Stomach smooth muscle (tissue), 2 donors: ENCODE results near the gene KRT38.

Experiments used
- H3K27ac ChIP-seq: one replicate; pipeline ENCODE4 v1.7.0; 2013; ENCODE audit warnings: mild to moderate bottlenecking, low read length, inconsistent platforms
- H3K27me3 ChIP-seq, 2 donors: one replicate each; pipeline ENCODE4 v1.7.0; 2013; ENCODE audit warnings: low read length in 2 of 2; ENCODE audit not compliant: insufficient read depth in 2 of 2, control insufficient read depth in 1 of 2
- H3K36me3 ChIP-seq, 2 donors: one replicate each; pipeline ENCODE4 v1.7.0; 2013; ENCODE audit warnings: low read length in 2 of 2; ENCODE audit not compliant: control insufficient read depth in 2 of 2, insufficient read depth in 2 of 2
- H3K4me1 ChIP-seq: one replicate; pipeline ENCODE4 v1.7.0; 2013; ENCODE audit warnings: low read length; ENCODE audit not compliant: control insufficient read depth, insufficient read depth
- H3K4me3 ChIP-seq, 2 donors: one replicate each; pipeline ENCODE4 v1.7.0; 2013; ENCODE audit warnings: low read length in 2 of 2
- H3K9ac ChIP-seq, 2 donors: one replicate each; pipeline ENCODE4 v1.7.0; 2013; ENCODE audit warnings: low read length in 2 of 2, mild to moderate bottlenecking in 1 of 2
- H3K9me3 ChIP-seq, 2 donors: one replicate each; pipeline ENCODE4 v1.7.0; 2013; ENCODE audit warnings: low read length in 2 of 2; ENCODE audit not compliant: control insufficient read depth in 2 of 2
- donor health status: healthy.
- donor health status: Pancreatic carcinoma.

Gene KRT38

DNA sequence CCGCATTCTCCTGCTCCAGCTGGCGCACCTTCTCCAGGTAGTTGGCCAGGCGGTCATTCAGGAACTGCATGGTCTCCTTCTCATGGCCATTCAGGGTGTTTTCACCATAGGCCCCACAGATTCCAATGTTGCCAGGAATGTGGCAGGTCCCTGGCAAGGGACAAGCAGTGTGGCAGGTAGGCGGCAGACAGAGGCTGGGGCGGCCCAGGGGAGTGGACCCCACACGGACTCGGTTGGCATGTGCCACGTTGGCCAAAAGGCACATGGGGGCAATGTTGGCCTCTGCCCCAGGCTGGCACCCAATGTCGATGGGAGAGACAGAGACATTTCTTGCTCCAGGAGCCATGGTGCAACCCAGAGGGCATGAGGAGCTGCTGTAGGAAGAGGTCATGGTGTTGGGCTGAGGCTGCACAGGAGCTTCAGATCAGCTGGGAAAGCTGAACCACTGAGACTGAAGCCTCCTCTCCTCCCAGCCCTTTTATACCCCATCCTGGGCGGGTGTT is at the start of gene KRT38:
Gene KRT38 (minus strand): TSS at position 453 of the 503 bp plus-strand sequence. CDS start 62 bp downstream, at position 391.
- H3K4me1 ChIP-seq = no peaks in the 10 kb centered on the region
- no peak within 1 kb of the TSS for H3K27ac ChIP-seq
- H3K9me3 ChIP-seq = no peaks in the 10 kb centered on the region
- H3K36me3 ChIP-seq = no peaks in the 10 kb centered on the region
- H3K27me3 ChIP-seq = peaks cover 0 to 5% of the 10 kb centered on the region in 2 donors
- H3K4me3 ChIP-seq = no peak within 1 kb of the TSS
- H3K9ac ChIP-seq = no peak within 1 kb of the TSS

DNA sequence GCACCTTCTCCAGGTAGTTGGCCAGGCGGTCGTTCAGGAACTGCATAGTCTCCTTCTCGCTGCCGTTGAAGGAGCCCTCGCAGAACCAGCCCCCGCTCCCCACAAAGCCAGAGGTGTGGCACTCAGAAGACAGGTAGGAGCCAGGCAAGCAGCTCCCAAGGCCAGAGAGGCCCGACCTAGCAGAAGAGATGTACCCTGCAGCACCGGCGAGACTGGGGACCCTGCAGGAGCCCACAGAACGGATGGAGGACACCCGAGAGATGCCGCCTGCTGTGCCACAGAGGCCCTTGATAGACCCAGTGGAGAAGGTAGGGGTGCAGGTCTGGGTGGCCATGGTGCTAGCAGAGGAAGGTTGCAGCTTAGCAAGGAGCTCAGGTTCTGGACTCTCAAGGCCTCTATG is 48.7 kb upstream of the KRT38 start, which contains the start of gene KRT36:
Gene KRT36 (minus strand): TSS at position 380 of the 400 bp plus-strand sequence. CDS start 46 bp downstream, at position 334.
- H3K9me3 ChIP-seq = no peaks in the 10 kb centered on the region
- no peak within 1 kb of the TSS for H3K9ac ChIP-seq
- no peaks in the 10 kb centered on the region for H3K4me1 ChIP-seq
- H3K27ac ChIP-seq = no peak within 1 kb of the TSS
- H3K27me3 ChIP-seq = peaks cover 0 to 2% of the 10 kb centered on the region in 2 donors
- no peak within 1 kb of the TSS for H3K4me3 ChIP-seq
- no peaks in the 10 kb centered on the region for H3K36me3 ChIP-seq

DNA sequence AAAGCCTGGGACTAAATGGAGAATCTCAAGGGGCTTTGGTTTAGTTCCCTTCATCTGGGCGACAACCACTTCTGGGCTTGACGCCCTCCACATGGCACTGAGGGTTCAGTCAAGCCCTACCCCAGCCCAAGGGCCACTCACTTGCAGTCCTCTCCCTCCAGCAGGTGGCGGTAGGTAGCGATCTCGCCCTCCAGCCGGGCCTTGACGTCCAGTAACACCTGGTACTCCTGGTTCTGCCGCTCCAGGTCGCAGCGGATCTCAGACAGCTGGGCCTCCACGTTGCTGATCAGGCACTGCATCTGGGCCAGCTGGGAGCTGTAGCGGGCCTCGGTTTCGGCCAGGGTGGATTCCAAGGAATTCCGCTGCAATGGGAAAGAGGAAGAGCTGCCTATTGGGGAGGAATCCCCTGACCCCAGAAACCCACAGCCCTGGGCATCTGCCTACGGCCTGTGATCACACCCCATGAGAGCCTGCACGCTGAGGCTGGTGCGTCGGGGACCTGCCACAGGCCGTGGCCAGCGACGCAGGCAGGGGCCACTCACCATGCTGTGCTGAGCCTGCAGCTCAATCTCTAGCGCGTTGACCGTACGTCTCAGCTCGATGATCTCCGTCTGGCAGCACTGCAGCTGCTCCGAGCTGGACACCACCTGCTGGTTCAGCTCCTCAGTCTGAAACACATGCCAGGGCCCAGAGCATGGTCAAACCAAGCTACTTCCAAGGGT is 46.2 kb upstream of the KRT38 start:
- Histone ChIP-seq H3K9me3 (no peaks in the 10 kb centered on the region), H3K36me3 (no peaks in the 10 kb centered on the region), H3K27ac (no peak overlapping the region), H3K9ac (no peak overlapping the region), H3K4me3 (no peak overlapping the region), H3K4me1 (no peaks in the 10 kb centered on the region), H3K27me3 (peaks cover 0 to 2% of the 10 kb centered on the region in 2 donors)

DNA sequence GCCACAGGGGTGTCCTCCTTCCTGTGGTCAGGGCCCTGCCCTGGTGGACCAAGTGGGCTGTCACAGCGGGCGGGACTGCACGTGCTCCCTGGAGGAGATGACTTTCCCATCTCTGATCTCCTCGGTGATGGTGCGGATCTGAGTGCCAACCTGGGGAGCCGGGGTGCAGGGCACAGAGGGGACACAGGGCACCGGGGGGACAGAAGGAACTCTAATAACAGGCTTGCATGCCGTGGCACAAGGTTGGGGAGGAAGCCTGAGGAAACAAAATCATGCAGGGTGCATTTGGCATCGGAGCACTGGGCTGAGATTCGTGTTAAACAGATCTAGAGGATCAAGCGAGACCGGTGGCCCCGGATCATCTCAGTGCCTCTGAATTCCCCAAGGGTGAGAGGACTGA is 45.5 kb upstream of the KRT38 start:
- H3K27me3 ChIP-seq = peaks cover 0 to 2% of the 10 kb centered on the region in 2 donors
- no peak overlapping the region for H3K4me3 ChIP-seq
- no peak overlapping the region for H3K27ac ChIP-seq
- no peaks in the 10 kb centered on the region for H3K4me1 ChIP-seq
- no peaks in the 10 kb centered on the region for H3K9me3 ChIP-seq
- no peaks in the 10 kb centered on the region for H3K36me3 ChIP-seq
- no peak overlapping the region for H3K9ac ChIP-seq

DNA sequence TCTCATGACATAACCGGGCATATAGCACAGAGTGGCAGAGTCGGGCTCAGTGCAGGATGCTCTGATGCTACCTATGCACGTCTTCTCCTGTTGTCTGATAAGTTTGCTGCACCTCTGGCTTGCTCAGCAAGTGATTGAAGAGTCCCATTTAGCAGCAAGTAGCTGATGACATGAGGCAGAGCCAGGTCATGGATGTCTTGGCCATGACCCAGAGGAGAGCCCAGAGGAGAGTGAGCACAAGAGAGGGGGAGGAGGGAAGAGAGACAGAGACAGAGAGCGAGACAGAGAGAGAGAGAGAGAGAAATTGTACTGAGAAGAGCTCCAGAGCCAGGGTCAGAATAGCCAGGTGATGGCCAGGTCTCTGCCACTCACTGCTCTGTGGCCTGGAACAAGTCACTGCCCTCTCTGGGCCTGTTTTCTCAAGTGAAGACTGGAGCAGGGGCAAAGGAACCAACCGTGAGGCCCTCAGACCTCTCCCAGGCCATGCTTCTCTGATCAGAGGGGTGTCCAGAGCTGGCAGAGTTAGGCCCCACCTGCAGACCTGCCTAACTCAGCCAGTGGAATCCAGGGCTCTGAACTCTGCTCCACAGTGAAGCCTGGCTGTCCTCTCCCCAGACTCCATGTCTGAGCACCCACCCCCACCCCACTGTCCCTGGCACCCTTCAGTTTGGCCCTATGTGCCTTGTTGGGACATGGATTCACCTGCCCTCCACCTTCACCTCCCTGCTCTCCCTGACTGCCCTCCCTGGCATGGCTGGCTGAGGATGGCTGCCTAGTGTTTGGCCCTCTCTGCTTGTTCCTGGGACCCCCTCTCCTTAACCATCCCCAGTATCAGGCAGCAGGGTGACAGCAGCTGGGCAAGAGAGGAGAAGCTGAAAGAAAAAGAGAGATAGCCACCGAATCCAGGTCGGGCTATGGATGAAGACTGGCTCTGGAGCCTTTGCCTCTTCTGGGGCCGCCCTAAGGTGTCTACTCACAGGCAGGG is 44.4 kb upstream of the KRT38 start:
- no peaks in the 10 kb centered on the region for H3K9me3 ChIP-seq
- H3K36me3 ChIP-seq = no peaks in the 10 kb centered on the region
- no peaks in the 10 kb centered on the region for H3K4me1 ChIP-seq
- no peak overlapping the region for H3K27ac ChIP-seq
- peaks cover 0 to 2% of the 10 kb centered on the region in 2 donors for H3K27me3 ChIP-seq
- H3K9ac ChIP-seq = no peak overlapping the region
- no peak overlapping the region for H3K4me3 ChIP-seq

DNA sequence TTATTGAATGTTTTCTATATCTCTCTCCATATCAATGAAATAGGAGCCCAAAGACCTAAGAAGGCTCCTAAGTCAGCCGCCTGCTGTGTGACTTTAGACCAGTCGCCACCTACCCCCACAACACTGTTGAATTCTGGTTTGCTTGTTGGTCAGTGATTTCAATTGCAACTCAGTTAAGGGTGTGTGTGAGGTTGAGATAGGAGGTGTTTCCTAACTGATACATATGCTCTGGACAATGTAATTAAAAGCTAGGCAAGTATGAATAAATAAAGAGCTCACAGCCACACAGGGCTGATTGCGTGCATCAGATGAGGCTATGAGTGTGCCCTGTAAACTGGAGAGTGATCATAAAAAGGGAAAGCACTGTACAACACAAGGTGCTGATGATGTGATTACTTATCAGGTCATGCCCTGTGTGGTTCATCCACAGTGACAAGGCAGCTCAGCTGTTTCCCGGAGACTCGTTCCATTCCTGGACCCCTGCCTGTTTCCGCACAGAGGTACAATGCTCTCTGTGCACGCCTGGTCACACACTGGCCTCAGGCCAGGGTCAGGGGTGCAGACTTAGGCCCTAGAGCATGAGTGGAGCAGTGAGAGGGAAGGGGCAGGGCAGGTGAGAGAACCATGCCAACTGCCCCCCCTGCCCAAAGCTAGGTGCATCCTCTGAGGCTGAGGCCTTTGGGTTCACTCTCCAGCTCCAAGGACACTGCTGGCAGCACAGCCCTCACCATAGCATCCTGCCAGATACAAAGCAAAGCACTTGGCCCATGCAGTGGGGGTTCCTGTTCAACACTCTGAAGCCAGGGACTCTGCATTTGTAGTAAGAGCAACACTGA is 43.4 kb upstream of the KRT38 start:
- Histone ChIP-seq H3K36me3 (no peaks in the 10 kb centered on the region), H3K4me3 (no peak overlapping the region), H3K4me1 (no peaks in the 10 kb centered on the region), H3K9ac (no peak overlapping the region), H3K9me3 (no peaks in the 10 kb centered on the region), H3K27ac (no peak overlapping the region), H3K27me3 (peaks cover 0 to 2% of the 10 kb centered on the region in 2 donors)

DNA sequence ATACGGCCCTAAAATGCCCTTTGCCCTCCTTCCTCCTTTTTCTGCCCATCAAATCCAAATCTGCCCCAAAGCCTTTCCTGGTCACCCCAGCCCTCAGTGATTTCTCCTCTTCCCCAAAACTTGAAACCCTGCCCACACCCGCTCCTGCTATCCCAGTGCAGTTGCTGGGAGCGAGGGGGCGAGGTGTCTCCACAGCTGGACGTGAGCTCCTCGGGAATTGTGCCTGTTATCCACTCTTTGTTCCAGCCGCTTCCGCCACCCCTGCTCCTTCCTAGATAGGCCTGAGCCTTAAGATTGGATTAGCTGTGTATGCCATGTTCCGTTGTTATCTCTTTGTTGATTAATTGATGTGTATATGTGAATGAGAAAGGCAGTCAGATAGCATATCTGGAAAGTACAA is 42.7 kb upstream of the KRT38 start:
- H3K4me3 ChIP-seq = no peak overlapping the region
- no peaks in the 10 kb centered on the region for H3K36me3 ChIP-seq
- no peaks in the 10 kb centered on the region for H3K4me1 ChIP-seq
- H3K27me3 ChIP-seq = peaks cover 0 to 2% of the 10 kb centered on the region in 2 donors
- H3K9ac ChIP-seq = no peak overlapping the region
- no peak overlapping the region for H3K27ac ChIP-seq
- H3K9me3 ChIP-seq = no peaks in the 10 kb centered on the region

DNA sequence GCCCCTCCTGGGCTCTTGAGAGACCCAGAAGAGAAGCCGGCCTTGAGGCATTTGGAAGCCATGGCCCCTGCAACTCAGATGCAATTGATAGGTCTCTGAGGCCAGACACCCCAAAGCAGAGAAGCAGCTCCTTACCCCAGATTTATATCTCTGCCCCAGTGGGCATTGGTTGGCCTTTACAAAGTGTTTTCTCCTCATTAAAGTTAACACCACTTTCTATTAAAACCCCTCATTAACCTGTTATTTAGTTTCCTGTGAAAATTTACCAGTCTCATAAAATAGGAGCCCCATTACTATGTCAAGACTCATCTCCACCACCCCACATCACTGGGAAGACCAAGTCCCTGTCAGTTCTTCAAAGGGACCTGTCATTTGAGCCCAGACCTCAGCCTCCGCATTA is 40.3 kb upstream of the KRT38 start, which contains the start of gene KRT35:
Gene KRT35 (minus strand): TSS at position 116 of the 400 bp plus-strand sequence. CDS start 54 bp downstream, at position 62.
- H3K9ac ChIP-seq = no peak within 1 kb of the TSS
- no peaks in the 10 kb centered on the region for H3K4me1 ChIP-seq
- H3K27me3 ChIP-seq = no peaks in the 10 kb centered on the region
- no peak within 1 kb of the TSS for H3K27ac ChIP-seq
- no peak within 1 kb of the TSS for H3K4me3 ChIP-seq
- H3K36me3 ChIP-seq = no peaks in the 10 kb centered on the region
- H3K9me3 ChIP-seq = no peaks in the 10 kb centered on the region

DNA sequence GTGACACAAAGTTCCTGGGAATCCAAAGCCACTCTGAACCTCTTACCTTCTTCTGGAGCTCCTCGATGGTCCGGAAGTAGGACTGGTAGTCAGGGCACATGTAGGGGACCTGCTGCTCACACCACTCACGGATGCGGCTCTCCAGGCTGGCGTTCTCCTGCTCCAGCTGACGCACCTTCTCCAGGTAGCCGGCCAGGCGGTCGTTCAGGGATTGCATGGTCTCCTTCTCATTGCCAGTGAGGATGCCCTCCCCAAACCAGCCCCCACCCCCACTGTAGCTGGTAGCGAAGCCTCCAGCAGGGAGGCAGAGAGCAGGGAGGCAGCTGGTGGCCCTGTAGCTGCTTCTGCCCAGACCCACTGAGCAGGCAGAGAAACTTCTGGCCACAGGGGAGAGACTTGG is 39.8 kb upstream of the KRT38 start:
- H3K9me3 ChIP-seq = no peaks in the 10 kb centered on the region
- no peak overlapping the region for H3K27ac ChIP-seq
- no peak overlapping the region for H3K4me3 ChIP-seq
- no peak overlapping the region for H3K9ac ChIP-seq
- H3K4me1 ChIP-seq = no peaks in the 10 kb centered on the region
- H3K36me3 ChIP-seq = no peaks in the 10 kb centered on the region
- H3K27me3 ChIP-seq = no peaks in the 10 kb centered on the region

DNA sequence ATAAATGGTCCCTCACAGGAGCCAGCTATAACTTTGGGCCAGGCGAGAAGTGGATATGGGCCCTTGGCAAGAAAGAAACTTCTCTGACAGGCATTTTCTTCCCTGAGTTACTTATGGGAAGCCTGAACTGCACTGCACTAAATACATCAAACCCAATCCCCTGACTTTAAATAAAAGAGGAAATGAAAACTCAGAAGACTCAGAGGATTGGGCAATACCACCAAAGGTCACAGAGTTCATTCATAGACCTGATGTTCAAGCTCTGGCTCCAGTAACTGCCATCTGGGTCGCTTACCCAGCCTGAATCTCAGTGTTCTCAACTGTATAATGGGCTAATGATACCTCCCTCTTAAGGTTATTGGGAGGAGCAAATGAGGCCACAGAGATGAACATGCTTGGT is 39.4 kb upstream of the KRT38 start:
- no peaks in the 10 kb centered on the region for H3K27me3 ChIP-seq
- no peak overlapping the region for H3K4me3 ChIP-seq
- no peaks in the 10 kb centered on the region for H3K36me3 ChIP-seq
- no peaks in the 10 kb centered on the region for H3K9me3 ChIP-seq
- no peaks in the 10 kb centered on the region for H3K4me1 ChIP-seq
- H3K27ac ChIP-seq = no peak overlapping the region
- no peak overlapping the region for H3K9ac ChIP-seq
